Measurements from ENCODE around the gene BMPR2.
A peak's percentile ranks its signal among the peaks of the same experiment; 100 is the strongest.

BMPR2 gene

GRCh38 chr2:202608142-202608852 is 232.2 kb downstream of the BMPR2 start:
- no peak for DNase-seq (ENCODE audit: low read depth)
- H3K4me3 ChIP-seq (ENCODE audit: low read length) = no peak overlapping the region
- TF ChIP-seq CTCF (conservative IDR thresholded peaks at IDR 0.05; ENCODE audit: low read length) = no peak

- H3K4me3 ChIP-seq (ENCODE audit: low read length) = no peak overlapping the region
- DNase-seq (ENCODE audit: low read depth) = peak; percentile 22
- no peak for TF ChIP-seq CTCF (conservative IDR thresholded peaks at IDR 0.05; ENCODE audit: low read length)
These were observed 233.4 kb downstream of the BMPR2 start for GRCh38 chr2:202609381-202610145.

- no peak for DNase-seq (ENCODE audit: low read depth)
- H3K4me3 ChIP-seq (ENCODE audit: low read length) = no peak overlapping the region
- TF ChIP-seq CTCF (conservative IDR thresholded peaks at IDR 0.05; ENCODE audit: low read length) = no peak
These were observed 234.3 kb downstream of the BMPR2 start for GRCh38 chr2:202610380-202610779.

GRCh38 chr2:202612145-202612544 is 236.0 kb downstream of the BMPR2 start:
- DNase-seq (ENCODE audit: low read depth) = no peak
- no peak for TF ChIP-seq CTCF (conservative IDR thresholded peaks at IDR 0.05; ENCODE audit: low read length)
- no peak overlapping the region for H3K4me3 ChIP-seq (ENCODE audit: low read length)

- no peak overlapping the region for H3K4me3 ChIP-seq (ENCODE audit: low read length)
- no peak for DNase-seq (ENCODE audit: low read depth)
- no peak for TF ChIP-seq CTCF (conservative IDR thresholded peaks at IDR 0.05; ENCODE audit: low read length)
These were observed 237.4 kb downstream of the BMPR2 start for GRCh38 chr2:202613479-202613878.

Measured in AG10803 (cell line).